GM12878 (cell line): Measurements from ENCODE around the gene SSUH2.

Experiments
- CBFB ChIP-seq: IDR thresholded peaks from 2 replicates; pipeline ENCODE4 v1.6.1; 2016; ENCODE audit warnings: antibody characterized with exemption, low read depth
- IKZF1 ChIP-seq: fragments of 450-650 bp; conservative IDR thresholded peaks from 2 replicates; pipeline ENCODE4 v1.6.1; 2017; ENCODE audit warnings: antibody characterized with exemption, mild to moderate bottlenecking
- KAT2A ChIP-seq: conservative IDR thresholded peaks from 2 replicates; pipeline ENCODE4 v1.6.1; 2011; ENCODE audit warnings: low read depth, low read length; ENCODE audit not compliant: control insufficient read depth
- STAT1 ChIP-seq: fragments of 450-650 bp; conservative IDR thresholded peaks from 2 replicates; pipeline ENCODE4 v1.6.1; 2014; ENCODE audit warnings: antibody characterized with exemption, mild to moderate bottlenecking
- TAF1 ChIP-seq: IDR thresholded peaks from 2 replicates; pipeline ENCODE4 v1.6.1; 2011; ENCODE audit warnings: mild to moderate bottlenecking, low read depth, low read length, borderline replicate concordance
- TCF3 ChIP-seq: IDR thresholded peaks from 2 replicates; pipeline ENCODE4 v1.6.1; 2012; ENCODE audit warnings: low read depth, mild to moderate bottlenecking, low read length, borderline replicate concordance; ENCODE audit not compliant: insufficient read depth
- TF ChIP-seq, protein P1 (sequence below): fragments of 450-650 bp; IDR thresholded peaks from 2 replicates; pipeline ENCODE4 v1.6.1; 2018; ENCODE audit warnings: mild to moderate bottlenecking, low read depth, moderate library complexity; ENCODE audit not compliant: partially characterized antibody
- TF ChIP-seq, protein P2 (sequence below): IDR thresholded peaks from 2 replicates; pipeline ENCODE4 v1.6.1; 2011; ENCODE audit warnings: borderline replicate concordance, low read depth, mild to moderate bottlenecking, moderate library complexity, low read length; ENCODE audit not compliant: insufficient read depth, poor library complexity, severe bottlenecking
- TF ChIP-seq, protein P3 (sequence below), 3 experiments: IDR thresholded peaks in 2 of 3; conservative IDR thresholded peaks in 1 of 3; 2 replicates each; pipeline ENCODE4 v1.5.1; 2011; ENCODE audit warnings: low read depth in 3 of 3, low read length in 3 of 3, mild to moderate bottlenecking in 3 of 3, control low read depth in 2 of 3, moderate library complexity in 2 of 3, inconsistent platforms in 1 of 3, mixed read lengths in 1 of 3; ENCODE audit not compliant: control insufficient read depth in 2 of 3, insufficient read depth in 1 of 3; ENCODE audit errors: extremely low read depth in 1 of 3
- TF ChIP-seq, protein P4 (sequence below): fragments of 450-650 bp; IDR thresholded peaks from 2 replicates; pipeline ENCODE4 v1.6.1; 2018; ENCODE audit warnings: borderline replicate concordance, mild to moderate bottlenecking; ENCODE audit not compliant: partially characterized antibody

DNA sequence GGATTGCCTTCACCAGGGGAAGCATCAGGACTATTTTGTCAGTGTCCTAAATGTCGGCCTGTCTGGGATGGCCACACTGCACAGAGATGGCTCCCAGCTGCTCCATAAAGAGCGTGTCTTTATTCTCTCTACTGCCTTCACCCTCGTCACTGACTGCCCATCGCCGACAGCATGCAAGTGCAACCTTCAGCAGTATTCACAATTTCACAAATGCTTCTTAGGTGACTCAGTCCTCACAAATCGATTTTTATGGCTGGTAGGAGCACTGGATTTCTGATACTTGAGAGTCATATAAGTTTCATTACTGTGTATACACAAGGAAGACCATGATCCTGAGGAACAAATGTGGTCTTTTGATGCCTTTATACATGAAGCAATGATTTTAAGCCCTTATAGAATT is 1.1 kb upstream of the SSUH2 start:
- TF ChIP-seq, protein P1, sequence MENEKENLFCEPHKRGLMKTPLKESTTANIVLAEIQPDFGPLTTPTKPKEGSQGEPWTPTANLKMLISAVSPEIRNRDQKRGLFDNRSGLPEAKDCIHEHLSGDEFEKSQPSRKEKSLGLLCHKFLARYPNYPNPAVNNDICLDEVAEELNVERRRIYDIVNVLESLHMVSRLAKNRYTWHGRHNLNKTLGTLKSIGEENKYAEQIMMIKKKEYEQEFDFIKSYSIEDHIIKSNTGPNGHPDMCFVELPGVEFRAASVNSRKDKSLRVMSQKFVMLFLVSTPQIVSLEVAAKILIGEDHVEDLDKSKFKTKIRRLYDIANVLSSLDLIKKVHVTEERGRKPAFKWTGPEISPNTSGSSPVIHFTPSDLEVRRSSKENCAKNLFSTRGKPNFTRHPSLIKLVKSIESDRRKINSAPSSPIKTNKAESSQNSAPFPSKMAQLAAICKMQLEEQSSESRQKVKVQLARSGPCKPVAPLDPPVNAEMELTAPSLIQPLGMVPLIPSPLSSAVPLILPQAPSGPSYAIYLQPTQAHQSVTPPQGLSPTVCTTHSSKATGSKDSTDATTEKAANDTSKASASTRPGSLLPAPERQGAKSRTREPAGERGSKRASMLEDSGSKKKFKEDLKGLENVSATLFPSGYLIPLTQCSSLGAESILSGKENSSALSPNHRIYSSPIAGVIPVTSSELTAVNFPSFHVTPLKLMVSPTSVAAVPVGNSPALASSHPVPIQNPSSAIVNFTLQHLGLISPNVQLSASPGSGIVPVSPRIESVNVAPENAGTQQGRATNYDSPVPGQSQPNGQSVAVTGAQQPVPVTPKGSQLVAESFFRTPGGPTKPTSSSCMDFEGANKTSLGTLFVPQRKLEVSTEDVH = no peak
- no peak for TF ChIP-seq STAT1
- TF ChIP-seq KAT2A = no peak
- TF ChIP-seq TAF1 = no peak
- TF ChIP-seq TCF3 = no peak
- TF ChIP-seq IKZF1 = no peak
- TF ChIP-seq, protein P2, sequence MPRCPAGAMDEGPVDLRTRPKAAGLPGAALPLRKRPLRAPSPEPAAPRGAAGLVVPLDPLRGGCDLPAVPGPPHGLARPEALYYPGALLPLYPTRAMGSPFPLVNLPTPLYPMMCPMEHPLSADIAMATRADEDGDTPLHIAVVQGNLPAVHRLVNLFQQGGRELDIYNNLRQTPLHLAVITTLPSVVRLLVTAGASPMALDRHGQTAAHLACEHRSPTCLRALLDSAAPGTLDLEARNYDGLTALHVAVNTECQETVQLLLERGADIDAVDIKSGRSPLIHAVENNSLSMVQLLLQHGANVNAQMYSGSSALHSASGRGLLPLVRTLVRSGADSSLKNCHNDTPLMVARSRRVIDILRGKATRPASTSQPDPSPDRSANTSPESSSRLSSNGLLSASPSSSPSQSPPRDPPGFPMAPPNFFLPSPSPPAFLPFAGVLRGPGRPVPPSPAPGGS = no peak
- TF ChIP-seq, protein P3, sequence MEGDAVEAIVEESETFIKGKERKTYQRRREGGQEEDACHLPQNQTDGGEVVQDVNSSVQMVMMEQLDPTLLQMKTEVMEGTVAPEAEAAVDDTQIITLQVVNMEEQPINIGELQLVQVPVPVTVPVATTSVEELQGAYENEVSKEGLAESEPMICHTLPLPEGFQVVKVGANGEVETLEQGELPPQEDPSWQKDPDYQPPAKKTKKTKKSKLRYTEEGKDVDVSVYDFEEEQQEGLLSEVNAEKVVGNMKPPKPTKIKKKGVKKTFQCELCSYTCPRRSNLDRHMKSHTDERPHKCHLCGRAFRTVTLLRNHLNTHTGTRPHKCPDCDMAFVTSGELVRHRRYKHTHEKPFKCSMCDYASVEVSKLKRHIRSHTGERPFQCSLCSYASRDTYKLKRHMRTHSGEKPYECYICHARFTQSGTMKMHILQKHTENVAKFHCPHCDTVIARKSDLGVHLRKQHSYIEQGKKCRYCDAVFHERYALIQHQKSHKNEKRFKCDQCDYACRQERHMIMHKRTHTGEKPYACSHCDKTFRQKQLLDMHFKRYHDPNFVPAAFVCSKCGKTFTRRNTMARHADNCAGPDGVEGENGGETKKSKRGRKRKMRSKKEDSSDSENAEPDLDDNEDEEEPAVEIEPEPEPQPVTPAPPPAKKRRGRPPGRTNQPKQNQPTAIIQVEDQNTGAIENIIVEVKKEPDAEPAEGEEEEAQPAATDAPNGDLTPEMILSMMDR (IDR thresholded peaks at IDR 0.05 in 2 of 3, conservative IDR thresholded peaks at IDR 0.05 in 1 of 3; ENCODE audit: control insufficient read depth in 2 of 3, extremely low read depth in 1 of 3, insufficient read depth in 1 of 3, low read depth in 3 of 3, low read length in 3 of 3) = no peak
- TF ChIP-seq, protein P4, sequence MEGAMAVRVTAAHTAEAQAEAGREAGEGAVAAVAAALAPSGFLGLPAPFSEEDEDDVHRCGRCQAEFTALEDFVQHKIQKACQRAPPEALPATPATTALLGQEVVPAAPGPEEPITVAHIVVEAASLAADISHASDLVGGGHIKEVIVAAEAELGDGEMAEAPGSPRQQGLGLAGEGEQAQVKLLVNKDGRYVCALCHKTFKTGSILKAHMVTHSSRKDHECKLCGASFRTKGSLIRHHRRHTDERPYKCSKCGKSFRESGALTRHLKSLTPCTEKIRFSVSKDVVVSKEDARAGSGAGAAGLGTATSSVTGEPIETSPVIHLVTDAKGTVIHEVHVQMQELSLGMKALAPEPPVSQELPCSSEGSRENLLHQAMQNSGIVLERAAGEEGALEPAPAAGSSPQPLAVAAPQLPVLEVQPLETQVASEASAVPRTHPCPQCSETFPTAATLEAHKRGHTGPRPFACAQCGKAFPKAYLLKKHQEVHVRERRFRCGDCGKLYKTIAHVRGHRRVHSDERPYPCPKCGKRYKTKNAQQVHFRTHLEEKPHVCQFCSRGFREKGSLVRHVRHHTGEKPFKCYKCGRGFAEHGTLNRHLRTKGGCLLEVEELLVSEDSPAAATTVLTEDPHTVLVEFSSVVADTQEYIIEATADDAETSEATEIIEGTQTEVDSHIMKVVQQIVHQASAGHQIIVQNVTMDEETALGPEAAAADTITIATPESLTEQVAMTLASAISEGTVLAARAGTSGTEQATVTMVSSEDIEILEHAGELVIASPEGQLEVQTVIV = no peak
- TF ChIP-seq CBFB = no peak
